Activated T-cell treated with anti-CD3 and anti-CD28 coated beads for 4 hours (primary cell): ENCODE results near the gene SPDYE1.
"Not testable (repeated sequence)": the region's sequence is repeated elsewhere in the genome, so short reads cannot be mapped to it uniquely, and the experiment has no call there.

Experiments
- DNase-seq: peaks from one replicate; pipeline ENCODE4 v3.0.0-alpha.2; 2020

The SPDYE1 gene

GRCh38 chr7:43997532-43997931 is at the start of gene SPDYE1:
Gene SPDYE1, plus strand, starts transcription at chr7:43997897. Its CDS starts 2,053 bp downstream, at chr7:43999950.
- not testable (repeated sequence) for DNase-seq

- no peak for DNase-seq
These were observed 45.7 kb upstream of the SPDYE1 start for GRCh38 chr7:43952028-43952427.

GRCh38 chr7:43953071-43953470 is 44.6 kb upstream of the SPDYE1 start:
- no peak for DNase-seq

DNA sequence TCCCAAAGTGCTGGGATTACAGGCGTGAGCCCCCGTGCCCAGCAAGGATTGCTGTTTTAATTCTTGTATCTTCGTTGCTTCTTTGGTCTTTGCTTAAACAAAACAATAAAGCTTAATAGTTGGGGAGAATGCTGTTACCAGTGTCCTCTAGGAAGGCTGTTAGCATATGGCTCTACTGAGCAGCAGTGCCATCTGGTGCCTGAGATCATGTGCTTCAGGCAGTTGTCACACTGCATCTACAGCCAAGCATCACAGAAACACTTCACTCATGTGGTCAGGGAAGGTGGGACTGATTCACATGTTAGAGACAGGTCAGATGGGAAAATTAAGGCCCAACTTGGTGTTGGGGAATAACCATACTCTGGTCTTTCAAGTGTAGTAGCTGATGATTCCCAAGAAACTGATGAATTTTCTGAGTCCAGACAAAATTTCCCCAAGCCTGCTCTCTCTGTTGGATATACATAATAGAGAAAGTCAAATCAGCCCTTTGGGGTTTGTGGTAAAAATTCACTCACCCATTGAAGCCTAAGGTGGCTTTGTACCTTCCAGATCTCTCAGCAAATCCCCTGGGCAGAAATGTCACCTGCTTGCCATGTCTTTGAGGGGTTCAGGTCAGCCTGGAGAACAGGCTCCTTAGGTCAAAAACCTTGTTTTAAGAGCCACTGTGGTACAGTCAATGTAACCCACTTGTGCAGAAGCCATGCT is 43.0 kb upstream of the SPDYE1 start:
- DNase-seq: no peak

GRCh38 chr7:43956027-43956426 is 41.7 kb upstream of the SPDYE1 start:
- DNase-seq: no peak

GRCh38 chr7:43960933-43961332 is 36.8 kb upstream of the SPDYE1 start:
- DNase-seq: no peak

- not testable (repeated sequence) for DNase-seq
These were observed 31.3 kb upstream of the SPDYE1 start for GRCh38 chr7:43966392-43966791.

DNA sequence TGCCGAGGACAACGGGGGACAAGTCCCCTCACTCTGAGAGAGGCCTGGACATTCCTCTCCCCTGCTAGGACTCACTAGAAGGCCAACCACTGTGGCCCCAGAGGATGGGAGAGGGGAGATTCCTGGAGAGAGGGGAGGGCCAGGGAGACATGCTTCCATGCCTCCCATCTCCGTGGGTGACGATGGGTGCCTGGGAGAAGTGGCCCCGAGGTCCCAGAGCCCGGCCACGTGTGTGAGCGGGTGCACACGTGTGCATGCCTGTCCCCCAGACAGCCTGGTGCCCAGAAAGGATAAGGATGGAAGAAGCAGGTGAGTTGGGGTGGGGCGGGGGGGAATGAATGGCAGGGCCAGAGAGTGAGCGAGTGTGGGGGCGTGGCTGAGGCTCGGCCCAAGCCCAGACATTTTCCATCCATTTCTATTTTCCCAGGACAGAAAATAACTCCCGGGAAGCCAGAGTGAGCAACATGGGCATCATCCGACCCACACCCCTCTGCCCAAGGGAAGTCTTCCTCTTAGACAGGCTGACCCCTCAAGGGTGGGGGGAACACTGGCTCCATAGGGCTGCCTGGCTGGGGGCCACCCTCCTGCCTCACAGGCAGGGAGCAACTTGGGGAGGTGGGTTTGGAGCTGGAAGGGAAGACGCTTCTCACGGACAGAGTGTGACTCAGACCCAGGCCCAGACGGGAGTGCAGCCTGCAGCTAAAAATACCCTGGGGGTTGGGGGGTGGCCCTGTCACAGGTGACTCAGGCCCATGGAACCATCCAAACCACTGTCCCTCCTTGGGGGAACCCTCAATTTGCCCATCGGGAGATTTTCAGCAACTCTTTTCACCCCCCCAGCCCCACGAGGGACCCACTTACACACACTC is 29.3 kb upstream of the SPDYE1 start:
- not testable (repeated sequence) for DNase-seq

- DNase-seq: not testable (repeated sequence)
These were observed 28.1 kb upstream of the SPDYE1 start for GRCh38 chr7:43969586-43969985.

- not testable (repeated sequence) for DNase-seq
These were observed 27.0 kb upstream of the SPDYE1 start for GRCh38 chr7:43970698-43971097.

DNA sequence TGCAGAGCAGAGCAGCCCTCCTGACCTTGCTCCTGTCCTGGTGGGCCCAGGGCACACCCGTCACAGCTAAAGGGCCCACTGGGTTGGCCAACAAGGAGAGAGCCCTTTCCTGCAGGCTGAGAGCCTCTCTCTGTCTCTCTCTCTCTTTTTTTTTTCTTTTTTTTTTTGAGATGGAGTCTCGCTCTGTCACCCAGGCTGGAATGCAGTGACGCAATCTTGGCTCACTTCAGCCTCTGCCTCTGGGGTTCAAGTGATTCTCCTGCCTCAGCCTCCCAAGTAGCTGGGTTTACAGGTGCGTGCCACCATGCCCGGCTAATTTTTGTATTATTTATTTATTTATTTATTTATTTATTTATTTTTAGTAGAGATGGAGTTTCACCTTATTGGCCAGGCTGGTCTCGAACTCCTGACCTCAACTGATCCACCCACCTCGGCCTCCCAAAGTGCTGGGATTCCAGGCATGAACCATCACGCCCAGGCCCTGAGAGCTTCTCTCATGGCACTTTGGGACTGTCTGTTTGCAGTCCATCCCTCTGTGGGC is 23.6 kb upstream of the SPDYE1 start:
- not testable (repeated sequence) for DNase-seq

DNA sequence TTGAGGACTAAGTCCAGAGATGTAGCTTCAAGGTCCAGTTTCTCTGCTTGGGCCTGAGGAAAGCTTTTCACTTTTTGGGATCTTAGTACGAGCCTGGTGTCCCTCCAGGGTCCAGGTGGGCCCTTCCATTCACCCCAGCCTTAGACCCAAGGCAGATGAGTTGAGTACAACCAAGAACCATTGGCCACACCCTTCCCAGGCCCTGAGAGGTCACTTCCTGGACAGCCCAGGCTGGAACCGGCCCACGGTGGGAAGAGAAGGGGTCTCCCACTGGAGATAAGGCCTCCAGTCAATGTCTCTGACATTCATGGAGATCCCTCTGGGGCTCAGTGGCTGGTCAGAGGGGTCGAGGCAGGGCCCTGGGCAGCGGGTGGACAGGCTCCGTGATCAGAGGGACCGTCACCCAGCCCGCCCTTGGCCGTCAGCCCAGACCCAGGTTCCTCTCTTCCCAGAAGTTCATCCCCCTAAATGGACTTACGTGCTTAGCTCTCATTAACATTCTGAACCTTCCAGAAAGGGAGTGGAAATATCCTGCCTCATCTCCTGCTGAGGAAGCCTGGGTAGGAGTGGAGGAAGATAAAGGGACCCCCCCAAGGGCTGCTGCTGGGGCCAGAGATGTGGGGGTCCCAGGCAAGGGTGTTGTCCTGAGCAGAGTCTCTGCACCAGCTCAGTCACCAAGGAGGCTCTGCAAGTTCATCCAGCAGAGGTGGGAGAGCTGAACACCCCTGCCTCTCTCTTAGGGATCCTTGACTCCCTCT is 22.8 kb upstream of the SPDYE1 start:
- not testable (repeated sequence) for DNase-seq

DNA sequence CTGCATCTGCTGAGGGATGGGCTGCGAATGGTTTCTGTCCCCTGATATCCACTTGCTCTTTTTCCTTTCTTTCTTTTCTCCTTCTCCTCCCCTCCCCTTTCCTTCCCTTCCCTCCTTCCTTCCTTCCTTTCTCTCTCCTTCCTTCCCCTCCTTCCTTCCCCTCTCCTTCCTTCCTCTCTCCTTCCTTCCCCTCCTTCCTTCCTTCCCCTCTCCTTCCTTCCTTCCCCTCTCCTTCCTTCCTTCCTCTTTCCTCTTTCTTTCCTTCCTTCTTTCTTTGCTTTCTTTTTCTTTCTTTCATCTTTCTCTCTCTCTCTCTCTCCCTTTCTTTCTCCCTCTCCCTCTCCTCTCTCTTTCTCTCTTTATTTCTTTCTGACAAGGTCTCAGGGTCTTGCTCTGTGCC is 20.2 kb upstream of the SPDYE1 start:
- DNase-seq: no peak

GRCh38 chr7:43978102-43978501 is 19.6 kb upstream of the SPDYE1 start:
- not testable (repeated sequence) for DNase-seq

GRCh38 chr7:43982848-43983247 is 14.8 kb upstream of the SPDYE1 start:
- DNase-seq: not testable (repeated sequence)

DNA sequence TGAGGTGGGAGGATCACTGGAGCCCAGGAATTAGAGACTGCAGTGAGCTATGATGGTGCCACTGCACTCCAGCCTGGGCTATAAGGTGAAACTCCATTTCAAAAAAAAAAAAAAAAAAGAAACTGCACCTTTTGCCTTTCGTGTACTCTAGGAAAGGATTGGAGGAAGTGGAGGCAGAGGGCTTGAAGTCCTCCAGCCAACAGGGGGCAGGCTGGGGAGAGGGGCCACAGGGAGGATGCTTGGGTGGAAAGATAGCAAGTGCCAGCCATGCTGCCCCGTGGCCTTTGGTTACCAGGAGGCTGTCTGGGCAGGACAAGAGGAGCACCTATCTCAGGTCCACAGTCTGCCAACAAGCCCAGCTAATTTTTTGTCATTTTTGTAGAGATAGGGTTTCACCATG is 14.0 kb upstream of the SPDYE1 start:
- not testable (repeated sequence) for DNase-seq

GRCh38 chr7:43985904-43986864 is 11.5 kb upstream of the SPDYE1 start:
- peak; percentile 80 for DNase-seq

DNA sequence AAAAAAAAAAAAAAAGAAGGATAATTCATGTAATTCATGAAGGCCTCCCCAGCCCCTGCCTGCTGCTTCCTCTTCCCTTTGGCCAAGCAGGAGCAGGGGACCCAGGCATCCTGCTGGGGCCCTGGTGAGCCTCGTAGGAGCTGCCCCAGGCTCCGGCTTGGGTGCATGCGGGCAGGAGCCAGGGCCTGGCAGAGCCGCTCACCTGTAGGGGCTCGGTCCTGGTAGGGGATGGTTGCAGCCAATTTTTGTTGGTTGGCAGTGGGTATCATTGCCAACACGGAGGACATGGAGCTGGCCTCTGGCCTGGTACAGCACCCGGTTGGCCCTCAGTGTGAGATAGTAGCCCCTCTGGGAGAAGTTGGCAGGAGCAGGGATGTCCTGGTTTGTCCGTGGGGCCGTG is 10.2 kb upstream of the SPDYE1 start:
- DNase-seq: not testable (repeated sequence)

DNA sequence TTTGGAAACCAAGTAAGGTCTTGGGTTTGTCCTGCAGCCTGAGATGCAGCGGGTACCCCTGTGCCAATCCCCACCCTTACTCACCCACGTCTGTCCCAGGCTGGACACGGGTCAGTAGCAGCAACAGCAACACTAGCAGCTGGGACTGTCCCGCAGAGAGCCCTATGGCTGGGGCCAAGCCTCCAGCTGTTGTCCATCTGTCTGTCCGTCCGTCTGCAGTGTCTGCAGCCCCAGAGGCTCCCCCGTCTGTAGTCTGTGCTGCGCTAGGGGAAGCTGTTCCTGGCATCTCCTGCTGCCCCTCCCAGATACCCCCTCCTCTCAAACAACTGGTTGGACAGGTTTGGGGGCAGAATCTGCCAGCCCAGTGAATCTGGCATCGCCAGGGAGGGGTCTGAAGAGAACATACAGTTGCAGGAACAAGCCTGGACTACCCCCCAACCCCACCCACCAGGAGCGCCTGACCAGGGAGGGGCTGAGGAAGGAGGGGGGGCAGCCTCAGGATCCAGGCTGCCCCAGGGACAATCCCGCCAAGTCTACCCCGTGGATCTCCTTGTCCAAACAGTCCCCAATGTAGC is 7.6 kb upstream of the SPDYE1 start:
- DNase-seq: not testable (repeated sequence)

DNA sequence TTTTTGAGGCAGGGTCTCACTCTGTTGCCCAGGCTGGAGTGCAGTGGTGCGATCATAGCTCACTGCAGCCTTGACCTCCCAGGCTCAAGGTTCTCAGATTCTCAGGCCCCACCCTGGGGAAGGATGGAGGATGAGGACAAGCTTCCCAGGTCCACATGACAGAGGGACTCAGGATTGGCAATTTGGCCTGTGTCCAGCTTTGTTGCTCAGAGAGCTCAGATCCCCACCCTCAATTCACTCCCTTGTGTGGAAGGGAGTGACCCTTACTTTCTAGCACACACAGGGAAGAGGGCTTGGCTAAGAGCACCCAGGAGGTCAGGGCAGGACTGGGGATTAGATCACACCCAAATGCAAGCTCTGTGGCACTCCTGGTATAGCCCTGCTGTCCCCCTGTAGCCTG is 6.9 kb upstream of the SPDYE1 start:
- DNase-seq: not testable (repeated sequence)

DNA sequence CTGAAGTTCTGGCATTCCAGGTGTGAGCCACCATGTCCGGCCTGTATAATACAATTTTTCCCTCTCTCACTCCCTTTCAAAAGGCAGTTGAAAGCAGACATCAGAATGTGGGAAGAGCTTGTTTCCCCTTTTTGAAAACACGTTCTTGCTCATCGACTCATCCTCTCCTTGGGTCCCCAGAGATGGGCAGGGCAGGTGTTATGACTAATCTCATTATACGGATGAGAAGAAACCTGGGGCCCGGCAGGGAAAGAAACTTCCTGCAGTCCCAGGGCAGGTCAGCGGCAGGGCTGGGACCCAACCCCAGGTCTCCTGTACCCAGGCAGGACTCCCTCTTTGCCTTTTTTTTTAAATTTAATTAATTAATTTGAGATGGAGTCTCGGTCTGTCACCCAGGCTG is 4.8 kb upstream of the SPDYE1 start:
- not testable (repeated sequence) for DNase-seq
